ENCODE data around the gene MAPRE3.

The MAPRE3 gene

GRCh38 chr2:27014771-27015433 is 44.5 kb downstream of the MAPRE3 start:
- Histone ChIP-seq H3K4me3 (ENCODE audit: extremely low read depth, insufficient read depth, low read length, poor library complexity, severe bottlenecking) (no peak overlapping the region), H3K36me3 (ENCODE audit: control insufficient read depth, insufficient read depth, low read length) (peaks cover 11% of the 10 kb centered on the region), H3K27ac (ENCODE audit: low read depth, low read length, severe bottlenecking) (peak overlapping the region; percentile 93), H3K9me3 (ENCODE audit: control insufficient read depth, low read length) (no peaks in the 10 kb centered on the region), H3K4me1 (ENCODE audit: control insufficient read depth, insufficient read depth, low read length, poor library complexity, severe bottlenecking) (peaks cover 20% of the 10 kb centered on the region)
- 92 to 95% methylated on average over 7 to 8 of the region's 8 CpGs for WGBS, 2 experiments (ENCODE audit: insufficient coverage in 2 of 2)

DNA sequence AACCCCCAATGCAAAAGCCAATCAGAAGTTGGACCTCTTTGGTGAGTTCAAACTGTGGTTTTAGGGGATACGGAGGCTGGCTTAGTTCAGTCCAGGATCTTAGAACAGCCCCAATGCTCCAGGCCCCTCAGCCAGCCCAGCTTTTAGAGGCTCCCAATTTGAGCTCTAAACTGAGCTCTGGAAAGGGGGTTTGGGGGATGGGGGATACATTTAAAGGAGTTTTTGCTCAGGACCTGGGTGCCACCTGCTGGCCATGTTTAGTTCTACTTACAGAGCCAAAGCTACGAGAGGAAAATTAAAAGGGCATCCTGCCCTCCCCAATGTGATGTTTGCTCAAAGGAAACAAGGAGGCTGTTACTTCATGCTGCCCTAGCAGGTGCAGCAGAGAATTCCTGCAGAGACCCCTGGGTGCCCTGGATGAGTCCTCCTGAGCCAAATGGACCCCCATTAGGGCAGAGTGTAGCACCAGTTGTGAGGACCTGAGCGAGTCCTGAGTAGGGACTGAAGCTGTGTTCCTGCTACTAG is 46.4 kb downstream of the MAPRE3 start:
- H3K27ac ChIP-seq (ENCODE audit: low read depth, low read length, severe bottlenecking): no peak overlapping the region
- peaks cover 11% of the 10 kb centered on the region for H3K36me3 ChIP-seq (ENCODE audit: control insufficient read depth, insufficient read depth, low read length)
- H3K4me3 ChIP-seq (ENCODE audit: extremely low read depth, insufficient read depth, low read length, poor library complexity, severe bottlenecking): no peak overlapping the region
- peaks cover 37% of the 10 kb centered on the region for H3K4me1 ChIP-seq (ENCODE audit: control insufficient read depth, insufficient read depth, low read length, poor library complexity, severe bottlenecking)
- WGBS, 2 experiments (ENCODE audit: insufficient coverage in 2 of 2): 50 to 63% methylated on average over 2 of the region's 3 CpGs
- no peaks in the 10 kb centered on the region for H3K9me3 ChIP-seq (ENCODE audit: control insufficient read depth, low read length)

GRCh38 chr2:27018142-27018541 is 47.7 kb downstream of the MAPRE3 start:
- H3K36me3 ChIP-seq (ENCODE audit: control insufficient read depth, insufficient read depth, low read length): peaks cover 15% of the 10 kb centered on the region
- no peak overlapping the region for H3K4me3 ChIP-seq (ENCODE audit: extremely low read depth, insufficient read depth, low read length, poor library complexity, severe bottlenecking)
- H3K4me1 ChIP-seq (ENCODE audit: control insufficient read depth, insufficient read depth, low read length, poor library complexity, severe bottlenecking): peaks cover 41% of the 10 kb centered on the region
- H3K27ac ChIP-seq (ENCODE audit: low read depth, low read length, severe bottlenecking): no peak overlapping the region
- 90 to 92% methylated on average over 2 of the region's 3 CpGs for WGBS, 2 experiments (ENCODE audit: insufficient coverage in 2 of 2)
- no peaks in the 10 kb centered on the region for H3K9me3 ChIP-seq (ENCODE audit: control insufficient read depth, low read length)

GRCh38 chr2:27019459-27019858 is 49.0 kb downstream of the MAPRE3 start:
- Histone ChIP-seq H3K4me3 (ENCODE audit: extremely low read depth, insufficient read depth, low read length, poor library complexity, severe bottlenecking) (no peak overlapping the region), H3K27ac (ENCODE audit: low read depth, low read length, severe bottlenecking) (no peak overlapping the region), H3K36me3 (ENCODE audit: control insufficient read depth, insufficient read depth, low read length) (peaks cover 20% of the 10 kb centered on the region), H3K9me3 (ENCODE audit: control insufficient read depth, low read length) (no peaks in the 10 kb centered on the region), H3K4me1 (ENCODE audit: control insufficient read depth, insufficient read depth, low read length, poor library complexity, severe bottlenecking) (peaks cover 41% of the 10 kb centered on the region)
- WGBS, 2 experiments (ENCODE audit: insufficient coverage in 2 of 2): 95 to 96% methylated on average over 7 of the region's 9 CpGs

- H3K4me1 ChIP-seq (ENCODE audit: control insufficient read depth, insufficient read depth, low read length, poor library complexity, severe bottlenecking): peaks cover 38% of the 10 kb centered on the region
Observed at GRCh38 chr2:27019931-27020855, 49.8 kb downstream of the MAPRE3 start.

GRCh38 chr2:27021253-27022049 is 51.0 kb downstream of the MAPRE3 start:
- peaks cover 27% of the 10 kb centered on the region for H3K4me1 ChIP-seq (ENCODE audit: control insufficient read depth, insufficient read depth, low read length, poor library complexity, severe bottlenecking)
- WGBS, 2 experiments (ENCODE audit: insufficient coverage in 2 of 2): 83 to 92% methylated on average over 10 to 11 of the region's 11 CpGs
- peaks cover 35% of the 10 kb centered on the region for H3K36me3 ChIP-seq (ENCODE audit: control insufficient read depth, insufficient read depth, low read length)
- no peaks in the 10 kb centered on the region for H3K9me3 ChIP-seq (ENCODE audit: control insufficient read depth, low read length)
- peak overlapping the region; percentile 74 for H3K27ac ChIP-seq (ENCODE audit: low read depth, low read length, severe bottlenecking)
- no peak overlapping the region for H3K4me3 ChIP-seq (ENCODE audit: extremely low read depth, insufficient read depth, low read length, poor library complexity, severe bottlenecking)

More at GRCh38 chr2:27019931-27020855, 49.8 kb downstream of the MAPRE3 start:
- Histone ChIP-seq H3K9me3 (ENCODE audit: control insufficient read depth, low read length) (no peaks in the 10 kb centered on the region), H3K36me3 (ENCODE audit: control insufficient read depth, insufficient read depth, low read length) (peaks cover 23% of the 10 kb centered on the region), H3K4me3 (ENCODE audit: extremely low read depth, insufficient read depth, low read length, poor library complexity, severe bottlenecking) (no peak overlapping the region), H3K27ac (ENCODE audit: low read depth, low read length, severe bottlenecking) (no peak overlapping the region)
- WGBS, 2 experiments (ENCODE audit: insufficient coverage in 2 of 2): 92 to 98% methylated on average over 5 to 6 of the region's 9 CpGs

- Histone ChIP-seq H3K9me3 (ENCODE audit: control insufficient read depth, low read length) (no peaks in the 10 kb centered on the region), H3K4me1 (ENCODE audit: control insufficient read depth, insufficient read depth, low read length, poor library complexity, severe bottlenecking) (peaks cover 27% of the 10 kb centered on the region), H3K36me3 (ENCODE audit: control insufficient read depth, insufficient read depth, low read length) (peaks cover 56% of the 10 kb centered on the region), H3K4me3 (ENCODE audit: extremely low read depth, insufficient read depth, low read length, poor library complexity, severe bottlenecking) (no peak overlapping the region), H3K27ac (ENCODE audit: low read depth, low read length, severe bottlenecking) (no peak overlapping the region)
- WGBS, 2 experiments (ENCODE audit: insufficient coverage in 2 of 2): 93 to 96% methylated on average over 5 to 6 of the region's 7 CpGs
Observed at GRCh38 chr2:27023740-27024139, 53.3 kb downstream of the MAPRE3 start.

DNA sequence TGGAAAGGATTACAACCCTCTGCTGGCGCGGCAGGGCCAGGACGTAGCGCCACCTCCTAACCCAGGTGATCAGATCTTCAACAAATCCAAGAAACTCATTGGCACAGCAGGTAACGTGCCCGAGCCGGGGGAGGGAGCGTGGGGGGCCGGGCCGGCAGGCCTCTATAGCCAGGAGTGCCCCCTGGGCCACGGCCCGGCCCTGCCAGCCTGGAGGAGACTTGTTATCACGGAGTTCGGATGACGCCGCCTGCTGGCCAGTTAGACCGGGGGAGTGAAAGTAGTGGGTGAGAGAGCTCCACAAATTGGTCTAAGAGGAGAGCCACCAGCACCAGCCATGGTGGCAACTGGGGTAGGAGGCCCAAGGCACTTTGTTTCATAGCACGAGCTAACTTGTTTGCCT is 53.8 kb downstream of the MAPRE3 start:
- 79 to 83% methylated on average over 16 to 18 of the region's 18 CpGs for WGBS, 2 experiments (ENCODE audit: insufficient coverage in 2 of 2)
- no peak overlapping the region for H3K27ac ChIP-seq (ENCODE audit: low read depth, low read length, severe bottlenecking)
- H3K36me3 ChIP-seq (ENCODE audit: control insufficient read depth, insufficient read depth, low read length): peaks cover 56% of the 10 kb centered on the region
- H3K4me3 ChIP-seq (ENCODE audit: extremely low read depth, insufficient read depth, low read length, poor library complexity, severe bottlenecking): no peak overlapping the region
- no peaks in the 10 kb centered on the region for H3K9me3 ChIP-seq (ENCODE audit: control insufficient read depth, low read length)
- H3K4me1 ChIP-seq (ENCODE audit: control insufficient read depth, insufficient read depth, low read length, poor library complexity, severe bottlenecking): peaks cover 27% of the 10 kb centered on the region

GRCh38 chr2:27024812-27025211 is 54.4 kb downstream of the MAPRE3 start:
- H3K27ac ChIP-seq (ENCODE audit: low read depth, low read length, severe bottlenecking): no peak overlapping the region
- H3K4me1 ChIP-seq (ENCODE audit: control insufficient read depth, insufficient read depth, low read length, poor library complexity, severe bottlenecking): peaks cover 24% of the 10 kb centered on the region
- WGBS, 2 experiments (ENCODE audit: insufficient coverage in 2 of 2): 96 to 100% methylated on average over 6 to 12 of the region's 12 CpGs
- no peak overlapping the region for H3K4me3 ChIP-seq (ENCODE audit: extremely low read depth, insufficient read depth, low read length, poor library complexity, severe bottlenecking)
- no peaks in the 10 kb centered on the region for H3K9me3 ChIP-seq (ENCODE audit: control insufficient read depth, low read length)
- peaks cover 56% of the 10 kb centered on the region for H3K36me3 ChIP-seq (ENCODE audit: control insufficient read depth, insufficient read depth, low read length)

DNA sequence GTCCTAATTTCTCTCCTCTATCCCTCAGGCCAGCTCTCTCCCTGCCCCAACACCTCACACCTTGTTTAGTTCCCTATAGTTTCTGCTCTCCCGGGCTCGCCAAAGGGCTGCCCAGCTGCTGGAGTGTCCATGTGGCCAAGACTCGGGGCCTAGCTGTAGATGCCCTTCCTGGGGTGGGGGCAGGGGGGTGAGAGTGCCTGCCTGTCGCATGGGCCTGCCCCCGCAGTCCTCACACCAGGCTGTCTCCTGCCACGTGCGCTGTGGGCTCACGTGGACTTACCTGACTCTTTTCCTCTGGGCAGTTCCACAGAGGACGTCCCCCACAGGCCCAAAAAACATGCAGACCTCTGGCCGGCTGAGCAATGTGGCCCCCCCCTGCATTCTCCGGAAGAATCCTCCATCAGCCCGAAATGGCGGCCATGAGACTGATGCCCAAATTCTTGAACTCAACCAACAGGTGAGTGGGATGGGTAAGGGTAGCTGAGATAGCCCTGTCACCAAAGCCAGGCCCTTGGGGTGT is 54.9 kb downstream of the MAPRE3 start:
- H3K36me3 ChIP-seq (ENCODE audit: control insufficient read depth, insufficient read depth, low read length): peaks cover 56% of the 10 kb centered on the region
- H3K4me3 ChIP-seq (ENCODE audit: extremely low read depth, insufficient read depth, low read length, poor library complexity, severe bottlenecking): no peak overlapping the region
- H3K4me1 ChIP-seq (ENCODE audit: control insufficient read depth, insufficient read depth, low read length, poor library complexity, severe bottlenecking): peaks cover 18% of the 10 kb centered on the region
- H3K9me3 ChIP-seq (ENCODE audit: control insufficient read depth, low read length): no peaks in the 10 kb centered on the region
- H3K27ac ChIP-seq (ENCODE audit: low read depth, low read length, severe bottlenecking): no peak overlapping the region
- 96 to 98% methylated on average over 8 to 9 of the region's 13 CpGs for WGBS, 2 experiments (ENCODE audit: insufficient coverage in 2 of 2)

Measured in mesodermal cell (in vitro differentiated cells).